ENCODE data around the gene TLX3.

- TF ChIP-seq CTCF (optimal IDR thresholded peaks at IDR 0.05 in 1 of 3, IDR thresholded peaks at IDR 0.05 in 1 of 3, conservative IDR thresholded peaks at IDR 0.05 in 1 of 3; ENCODE audit: extremely low read depth in 1 of 3, insufficient read depth in 2 of 3, low read length in 3 of 3) (no peak), EZH2 (IDR thresholded peaks at IDR 0.05; ENCODE audit: low read length) (no peak)
Measured at GRCh38 chr5:171340491-171340890, 31.4 kb downstream of the TLX3 start.

Measured in keratinocyte (primary cell).